Measurements from ENCODE around the gene PTMA. TPM values are rescaled to one million over a fixed set of nuclear protein-coding genes. Genes with fewer than 3 reads are reported as not detected.

Gene PTMA
- total RNA-seq, 1 donor from 2014 or later, result 913 TPM

DNA sequence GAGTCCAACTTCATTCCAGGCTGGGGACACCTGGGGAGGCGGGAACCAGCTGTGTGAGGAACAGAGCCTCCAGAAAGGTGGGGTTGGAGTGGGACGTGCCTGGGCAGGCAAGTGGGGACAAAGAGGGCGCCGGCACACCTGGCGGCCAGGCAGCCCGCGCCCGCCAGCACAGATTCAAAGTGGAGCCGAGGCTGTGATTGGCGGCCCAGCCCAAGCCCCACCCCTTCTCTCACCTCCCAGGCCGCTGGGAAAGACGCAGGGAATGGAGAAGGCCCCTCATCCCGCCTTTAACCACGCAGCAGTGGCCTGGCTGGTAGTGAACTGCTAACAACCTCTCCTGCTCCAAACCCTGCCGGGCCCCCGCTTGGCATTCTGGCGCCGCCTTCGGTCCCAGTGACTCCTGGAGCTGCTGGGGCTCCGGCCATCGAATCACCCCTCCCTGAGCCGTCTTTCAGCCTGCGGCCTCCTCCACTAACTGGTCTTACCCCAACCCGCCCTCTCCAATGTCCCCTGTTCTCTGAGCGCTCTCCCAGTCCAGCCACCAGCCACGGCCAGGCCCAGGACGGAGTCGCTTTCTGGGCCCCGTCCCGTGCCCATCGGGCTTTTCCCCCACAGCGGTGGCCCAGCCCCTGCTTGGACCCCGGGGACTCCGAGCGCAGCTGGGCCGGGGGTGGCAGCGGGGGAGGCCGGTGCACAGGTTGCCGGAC is 27.9 kb upstream of the PTMA start:
- Histone ChIP-seq H3K36me3 (ENCODE audit: control insufficient read depth, insufficient read depth, low read length) (no peaks in the 10 kb centered on the region), H3K4me3 (ENCODE audit: low read depth, low read length) (peak overlapping the region; percentile 32), H3K27me3 (ENCODE audit: control insufficient read depth, insufficient read depth, low read length) (no peaks in the 10 kb centered on the region)
- no peak for DNase-seq (ENCODE audit: low read depth)
- TF ChIP-seq, protein P1, sequence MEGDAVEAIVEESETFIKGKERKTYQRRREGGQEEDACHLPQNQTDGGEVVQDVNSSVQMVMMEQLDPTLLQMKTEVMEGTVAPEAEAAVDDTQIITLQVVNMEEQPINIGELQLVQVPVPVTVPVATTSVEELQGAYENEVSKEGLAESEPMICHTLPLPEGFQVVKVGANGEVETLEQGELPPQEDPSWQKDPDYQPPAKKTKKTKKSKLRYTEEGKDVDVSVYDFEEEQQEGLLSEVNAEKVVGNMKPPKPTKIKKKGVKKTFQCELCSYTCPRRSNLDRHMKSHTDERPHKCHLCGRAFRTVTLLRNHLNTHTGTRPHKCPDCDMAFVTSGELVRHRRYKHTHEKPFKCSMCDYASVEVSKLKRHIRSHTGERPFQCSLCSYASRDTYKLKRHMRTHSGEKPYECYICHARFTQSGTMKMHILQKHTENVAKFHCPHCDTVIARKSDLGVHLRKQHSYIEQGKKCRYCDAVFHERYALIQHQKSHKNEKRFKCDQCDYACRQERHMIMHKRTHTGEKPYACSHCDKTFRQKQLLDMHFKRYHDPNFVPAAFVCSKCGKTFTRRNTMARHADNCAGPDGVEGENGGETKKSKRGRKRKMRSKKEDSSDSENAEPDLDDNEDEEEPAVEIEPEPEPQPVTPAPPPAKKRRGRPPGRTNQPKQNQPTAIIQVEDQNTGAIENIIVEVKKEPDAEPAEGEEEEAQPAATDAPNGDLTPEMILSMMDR (IDR thresholded peaks at IDR 0.05; ENCODE audit: insufficient read depth, low read length, poor library complexity, severe bottlenecking), result no peak

DNA sequence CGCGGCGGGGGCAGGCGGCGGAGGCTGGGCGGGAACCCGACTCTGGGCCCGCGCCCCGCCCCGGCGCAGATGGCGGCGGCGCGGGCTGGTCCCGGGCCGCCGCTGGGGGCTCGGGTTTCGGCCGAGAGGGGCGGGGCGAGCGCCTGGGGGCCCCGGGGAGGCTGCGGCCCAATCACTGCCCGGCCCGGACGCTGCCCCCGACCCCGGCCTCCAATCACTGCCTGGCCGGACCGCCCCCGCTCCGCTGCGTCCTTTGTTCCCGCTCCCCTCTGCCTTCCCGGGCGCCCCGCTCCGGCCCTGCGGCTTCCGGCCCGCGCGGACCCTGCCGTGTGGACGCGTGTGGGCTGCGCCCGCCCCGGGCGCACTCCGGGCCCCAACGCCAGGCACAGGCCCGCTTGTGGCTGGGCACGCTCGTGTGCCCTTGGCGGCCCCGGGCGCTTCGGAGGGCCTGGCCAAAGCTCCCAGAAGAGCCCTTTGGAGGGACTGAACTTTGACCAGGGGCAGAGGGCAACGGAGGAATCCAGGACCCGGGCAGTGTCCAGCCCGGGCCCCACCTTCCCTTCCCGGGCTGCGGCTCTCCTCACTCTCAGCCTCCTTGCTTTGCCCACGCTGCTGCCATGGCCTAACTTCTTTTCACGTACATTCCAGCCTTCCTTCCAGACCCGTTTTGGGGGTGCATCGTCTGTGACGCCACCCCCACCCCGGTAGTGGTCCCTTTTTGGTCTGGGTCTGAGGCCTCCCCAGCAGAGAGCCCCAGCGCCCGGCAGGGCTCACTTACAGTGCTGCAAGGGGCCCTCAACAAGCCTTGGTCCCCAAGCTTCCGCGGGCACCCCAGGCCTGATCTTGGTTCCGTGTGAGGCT is 27.1 kb upstream of the PTMA start:
- H3K36me3 ChIP-seq (ENCODE audit: control insufficient read depth, insufficient read depth, low read length), result no peaks in the 10 kb centered on the region
- peak overlapping the region; percentile 45 for H3K4me3 ChIP-seq (ENCODE audit: low read depth, low read length)
- TF ChIP-seq, protein P1 (IDR thresholded peaks at IDR 0.05; ENCODE audit: insufficient read depth, low read length, poor library complexity, severe bottlenecking), result no peak
- H3K27me3 ChIP-seq (ENCODE audit: control insufficient read depth, insufficient read depth, low read length), result no peaks in the 10 kb centered on the region
- no peak for DNase-seq (ENCODE audit: low read depth)

DNA sequence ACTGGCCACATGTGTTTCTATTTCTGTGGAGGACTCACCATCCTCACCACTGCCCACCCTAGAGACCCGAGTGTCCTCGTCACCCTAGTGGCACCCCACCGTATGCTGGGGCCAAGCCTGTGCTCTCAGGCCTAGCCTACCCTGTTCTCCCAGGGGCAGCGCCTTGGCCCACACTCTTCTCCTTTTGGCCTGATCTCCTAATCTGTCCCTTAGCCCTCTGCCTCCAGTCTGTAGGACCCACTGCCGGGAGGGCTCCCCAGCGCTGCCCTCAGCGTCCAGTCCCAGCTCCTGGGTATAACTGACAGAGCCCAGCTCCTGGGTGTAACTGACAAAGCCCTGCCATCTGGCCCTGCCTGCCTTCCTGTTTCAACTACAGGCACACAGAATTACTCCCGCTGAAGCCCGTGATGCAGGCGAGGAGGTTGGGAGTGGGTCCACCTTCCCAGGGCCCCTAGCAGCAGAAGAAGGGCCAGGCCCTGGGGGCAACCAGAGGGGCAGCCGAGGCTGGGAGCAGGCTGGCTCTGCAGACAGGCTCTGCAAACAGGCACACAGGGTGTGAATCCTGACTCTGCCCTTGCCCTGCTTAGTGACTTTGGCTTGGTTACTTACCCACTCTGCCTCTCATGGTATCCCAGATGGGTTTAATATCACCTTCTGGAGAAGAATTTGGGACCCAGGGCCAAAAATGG is 25.6 kb upstream of the PTMA start:
- Histone ChIP-seq H3K27me3 (ENCODE audit: control insufficient read depth, insufficient read depth, low read length) (no peaks in the 10 kb centered on the region), H3K4me3 (ENCODE audit: low read depth, low read length) (no peak overlapping the region), H3K36me3 (ENCODE audit: control insufficient read depth, insufficient read depth, low read length) (no peaks in the 10 kb centered on the region)
- TF ChIP-seq, protein P1 (IDR thresholded peaks at IDR 0.05; ENCODE audit: insufficient read depth, low read length, poor library complexity, severe bottlenecking), result no peak
- DNase-seq (ENCODE audit: low read depth), result no peak

DNA sequence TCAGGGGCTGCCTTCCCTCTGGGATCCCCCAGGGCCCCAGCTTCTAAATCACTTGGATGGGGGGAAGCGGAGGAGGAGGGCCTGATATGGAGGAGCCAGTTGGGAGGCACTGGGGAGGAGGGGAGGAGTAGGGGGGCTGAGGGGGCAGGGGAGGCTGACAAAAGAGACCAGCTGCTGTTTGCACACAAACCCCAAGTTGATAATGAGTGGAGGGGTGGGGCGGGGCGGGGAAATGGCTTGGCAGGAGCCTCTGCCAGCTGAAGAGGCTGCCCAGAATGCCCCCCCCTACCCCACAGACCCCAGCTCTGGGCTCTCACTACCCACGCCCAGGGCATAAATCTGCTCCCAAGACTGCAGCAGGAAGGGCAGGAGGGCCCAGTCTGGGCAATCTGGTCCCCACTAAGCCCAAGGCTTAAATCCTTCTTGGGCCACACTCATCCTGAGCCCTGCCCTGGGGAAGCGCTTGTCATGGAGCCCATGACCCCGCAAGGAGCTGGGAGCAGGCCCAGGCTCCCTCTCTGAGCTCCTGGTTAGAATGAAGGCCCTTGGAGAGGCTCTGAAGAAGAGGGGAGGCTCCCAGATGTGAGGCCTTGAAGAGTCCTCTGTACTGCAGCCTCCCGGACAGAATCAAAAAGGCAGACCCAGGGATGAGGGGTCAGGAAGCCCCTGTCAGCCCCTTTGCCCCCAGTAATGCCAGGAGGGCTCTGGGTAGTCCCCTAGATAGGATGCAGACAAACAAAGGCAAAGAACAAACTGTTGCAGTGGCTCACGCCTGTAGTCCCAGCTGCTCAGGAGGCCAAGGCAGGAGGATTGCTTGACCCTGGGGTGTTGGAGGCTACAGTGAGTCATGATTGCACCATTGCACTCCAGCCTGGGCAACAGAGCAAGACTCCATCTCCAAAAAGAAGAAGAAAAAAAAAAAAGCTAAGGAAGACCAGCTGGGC is 24.8 kb upstream of the PTMA start:
- Histone ChIP-seq H3K4me3 (ENCODE audit: low read depth, low read length) (no peak overlapping the region), H3K36me3 (ENCODE audit: control insufficient read depth, insufficient read depth, low read length) (no peaks in the 10 kb centered on the region), H3K27me3 (ENCODE audit: control insufficient read depth, insufficient read depth, low read length) (no peaks in the 10 kb centered on the region)
- DNase-seq (ENCODE audit: low read depth), result no peak
- TF ChIP-seq, protein P1 (IDR thresholded peaks at IDR 0.05; ENCODE audit: insufficient read depth, low read length, poor library complexity, severe bottlenecking), result no peak
